Measurements from ENCODE around the gene OTULIN. TPM values are rescaled to one million over a fixed set of nuclear protein-coding genes. Genes with fewer than 3 reads are reported as not detected.

OTULIN gene
- total RNA-seq, 2 donors from 2014 or later = 24.1 TPM

GRCh38 chr5:14686517-14686916 lies 22.0 kb downstream of the OTULIN start:
- intact Hi-C loops (cut with DNase I, micrococcal nuclease) = no loop called here
- DNase-seq (no peak), ATAC-seq (peak; percentile 84)

GRCh38 chr5:14687023-14687665 lies 22.6 kb downstream of the OTULIN start:
- ATAC-seq = no peak
- intact Hi-C loops (cut with DNase I, micrococcal nuclease) = no loop called here
- no peak for DNase-seq

GRCh38 chr5:14693070-14693469 lies 28.6 kb downstream of the OTULIN start:
- intact Hi-C loops (cut with DNase I, micrococcal nuclease) = no loop called here
- no peak for DNase-seq
- ATAC-seq = no peak

GRCh38 chr5:14695152-14695551 lies 30.6 kb downstream of the OTULIN start:
- intact Hi-C loops (cut with DNase I, micrococcal nuclease) = no loop called here
- no peak for ATAC-seq
- DNase-seq = no peak

GRCh38 chr5:14696057-14696456 lies 31.5 kb downstream of the OTULIN start:
- no peak for ATAC-seq
- no peak for DNase-seq
- intact Hi-C loops (cut with DNase I, micrococcal nuclease) = no loop called here

- intact Hi-C loops (cut with DNase I, micrococcal nuclease) = no loop called here
These were observed 32.3 kb downstream of the OTULIN start for GRCh38 chr5:14696851-14697250.

GRCh38 chr5:14698495-14698894 lies 34.0 kb downstream of the OTULIN start:
- no peak for ATAC-seq
- intact Hi-C loops (cut with DNase I, micrococcal nuclease) = no loop called here
- no peak for DNase-seq

More at GRCh38 chr5:14696851-14697250, 32.3 kb downstream of the OTULIN start:
- ATAC-seq (no peak), DNase-seq (no peak)

GRCh38 chr5:14699159-14699558 lies 34.6 kb downstream of the OTULIN start:
- DNase-seq (no peak), ATAC-seq (no peak)
- intact Hi-C loops (cut with DNase I, micrococcal nuclease) = no loop called here

GRCh38 chr5:14699807-14700400 lies 35.4 kb downstream of the OTULIN start:
- intact Hi-C loops (cut with DNase I, micrococcal nuclease) = no loop called here
- DNase-seq = no peak
- no peak for ATAC-seq

GRCh38 chr5:14700478-14701436 lies 36.2 kb downstream of the OTULIN start:
- intact Hi-C loops (cut with DNase I, micrococcal nuclease) = no loop called here
- peak; percentile 52 for ATAC-seq
- DNase-seq = no peak

GRCh38 chr5:14701556-14701955 lies 37.0 kb downstream of the OTULIN start:
- ATAC-seq (no peak), DNase-seq (no peak)
- intact Hi-C loops (cut with DNase I, micrococcal nuclease) = no loop called here

GRCh38 chr5:14702238-14702839 lies 37.8 kb downstream of the OTULIN start:
- DNase-seq (no peak), ATAC-seq (peak; percentile 12)
- intact Hi-C loops (cut with DNase I, micrococcal nuclease) = no loop called here

GRCh38 chr5:14705556-14705955 lies 41.0 kb downstream of the OTULIN start:
- intact Hi-C loops (cut with DNase I, micrococcal nuclease) = no loop called here
- DNase-seq (no peak), ATAC-seq (no peak)

GRCh38 chr5:14706615-14707021 lies 42.1 kb downstream of the OTULIN start:
- ATAC-seq (no peak), DNase-seq (no peak)
- intact Hi-C loops (cut with DNase I, micrococcal nuclease) = no loop called here

- ATAC-seq (no peak), DNase-seq (no peak)
- intact Hi-C loops (cut with DNase I, micrococcal nuclease) = no loop called here
These were observed 43.4 kb downstream of the OTULIN start for GRCh38 chr5:14707811-14708390.

GRCh38 chr5:14708551-14708950 lies 44.0 kb downstream of the OTULIN start:
- intact Hi-C loops (cut with DNase I, micrococcal nuclease) = no loop called here
- DNase-seq = no peak
- no peak for ATAC-seq

- ATAC-seq = no peak
- DNase-seq = no peak
- intact Hi-C loops (cut with DNase I, micrococcal nuclease) = no loop called here
These were observed 45.9 kb downstream of the OTULIN start for GRCh38 chr5:14710313-14710994.

- intact Hi-C loops (cut with DNase I, micrococcal nuclease) = no loop called here
- ATAC-seq (no peak), DNase-seq (no peak)
These were observed 47.6 kb downstream of the OTULIN start for GRCh38 chr5:14712131-14712530.

GRCh38 chr5:14712666-14713065 lies 48.1 kb downstream of the OTULIN start:
- DNase-seq = no peak
- intact Hi-C loops (cut with DNase I, micrococcal nuclease) = no loop called here
- ATAC-seq = no peak
